Loucy (cell line): ENCODE results near the gene CACNA1B.

Experiments
- H2AFZ ChIP-seq: fragments of 200-600 bp; sonication (generic); 2 replicates; pipeline ENCODE4 v1.6.0; 2016; ENCODE audit warnings: antibody characterized with exemption, mild to moderate bottlenecking, low read length, moderate library complexity
- H3F3A ChIP-seq: fragments of 200-600 bp; 2 replicates; pipeline ENCODE4 v1.6.0; 2016; ENCODE audit warnings: antibody characterized with exemption, low read depth, mild to moderate bottlenecking
- H3K27me3 ChIP-seq: fragments of 200-600 bp; sonication (generic); 2 replicates; pipeline ENCODE4 v1.6.1; 2014; ENCODE audit warnings: low read length, mild to moderate bottlenecking; ENCODE audit not compliant: insufficient read depth, poor library complexity, severe bottlenecking
- H3K36me3 ChIP-seq: fragments of 200-600 bp; sonication (generic); 2 replicates; pipeline ENCODE4 v1.6.1; 2016; ENCODE audit warnings: low read length; ENCODE audit not compliant: insufficient read depth
- H3K4me1 ChIP-seq: fragments of 200-600 bp; sonication (generic); 2 replicates; pipeline ENCODE4 v1.5.1; 2014; ENCODE audit warnings: low read length, mild to moderate bottlenecking; ENCODE audit not compliant: insufficient read depth, poor library complexity, severe bottlenecking
- H3K4me2 ChIP-seq: fragments of 200-600 bp; sonication (generic); 2 replicates; pipeline ENCODE4 v1.6.0; 2014; ENCODE audit warnings: antibody characterized with exemption, low read length, low read depth, mild to moderate bottlenecking; ENCODE audit not compliant: poor library complexity, severe bottlenecking
- H3K4me3 ChIP-seq: fragments of 200-600 bp; sonication (generic); 2 replicates; pipeline ENCODE4 v1.5.1; 2014; ENCODE audit warnings: low read length, mild to moderate bottlenecking, mixed read lengths; ENCODE audit not compliant: poor library complexity, severe bottlenecking
- H3K79me2 ChIP-seq: fragments of 200-600 bp; sonication (generic); 2 replicates; pipeline ENCODE4 v1.6.1; 2014; ENCODE audit warnings: low read length; ENCODE audit not compliant: insufficient read depth
- H3K9ac ChIP-seq: fragments of 200-600 bp; sonication (generic); 2 replicates; pipeline ENCODE4 v1.6.0; 2014; ENCODE audit warnings: mild to moderate bottlenecking, low read depth, low read length, moderate library complexity; ENCODE audit not compliant: poor library complexity, severe bottlenecking
- H3K9me2 ChIP-seq: fragments of 200-600 bp; sonication (generic); replicated peaks from 2 replicates; pipeline ENCODE4 v1.6.1; 2016; ENCODE audit warnings: low read depth, low read length, mixed read lengths
- H3K9me3 ChIP-seq: fragments of 200-600 bp; sonication (generic); 2 replicates; pipeline ENCODE4 v1.6.1; 2014; ENCODE audit warnings: mild to moderate bottlenecking, antibody characterized with exemption, low read length, low read depth; ENCODE audit not compliant: insufficient read depth
- H4K20me1 ChIP-seq: fragments of 200-600 bp; sonication (generic); 2 replicates; pipeline ENCODE4 v1.6.0; 2014; ENCODE audit warnings: antibody characterized with exemption, low read length, mild to moderate bottlenecking; ENCODE audit not compliant: insufficient read depth, poor library complexity, severe bottlenecking
- CTCF ChIP-seq: fragments of 200-600 bp; sonication (generic); conservative IDR thresholded peaks from 2 replicates; pipeline ENCODE4 v1.5.1; 2014; ENCODE audit warnings: mild to moderate bottlenecking, antibody characterized with exemption, low read length
- EZH2phosphoT487 ChIP-seq: fragments of 200-600 bp; IDR thresholded peaks from 2 replicates; pipeline ENCODE4 v1.6.1; 2018; ENCODE audit warnings: antibody characterized with exemption, mild to moderate bottlenecking, moderate library complexity, borderline replicate concordance

Gene CACNA1B

GRCh38 chr9:138020120-138020794, 142.7 kb downstream of the CACNA1B start:
- TF ChIP-seq CTCF (no peak), EZH2phosphoT487 (no peak)
- H3K9me3 ChIP-seq = peaks cover 18% of the 10 kb centered on the region; the same call in 1 of the 2 replicates
- H3K36me3 ChIP-seq = no peaks in the 10 kb centered on the region
- H3F3A ChIP-seq = no peaks in the 10 kb centered on the region
- H2AFZ ChIP-seq = no peak overlapping the region
- no peaks in the 10 kb centered on the region for H3K79me2 ChIP-seq
- H3K4me2 ChIP-seq = no peak overlapping the region
- H3K27me3 ChIP-seq = no peaks in the 10 kb centered on the region
- no peaks in the 10 kb centered on the region for H3K4me1 ChIP-seq
- H3K9ac ChIP-seq = no peak overlapping the region
- H3K4me3 ChIP-seq = no peak overlapping the region
- no peaks in the 10 kb centered on the region for H3K9me2 ChIP-seq
- no peaks in the 10 kb centered on the region for H4K20me1 ChIP-seq

GRCh38 chr9:138020795-138021182, 143.2 kb downstream of the CACNA1B start:
- no peak for TF ChIP-seq EZH2phosphoT487
- no peak for TF ChIP-seq CTCF

GRCh38 chr9:138021251-138022056, 143.9 kb downstream of the CACNA1B start:
- Histone ChIP-seq H3K4me2 (no peak overlapping the region), H4K20me1 (no peaks in the 10 kb centered on the region), H3K9me3 (peaks cover 18% of the 10 kb centered on the region; the same call in 1 of the 2 replicates)

More at GRCh38 chr9:138020795-138021182, 143.2 kb downstream of the CACNA1B start:
- Histone ChIP-seq H3K79me2 (no peaks in the 10 kb centered on the region), H2AFZ (no peak overlapping the region), H4K20me1 (no peaks in the 10 kb centered on the region), H3K4me2 (no peak overlapping the region), H3K9me2 (no peaks in the 10 kb centered on the region), H3K36me3 (no peaks in the 10 kb centered on the region), H3K27me3 (no peaks in the 10 kb centered on the region), H3K4me1 (no peaks in the 10 kb centered on the region), H3K4me3 (no peak overlapping the region), H3K9me3 (peaks cover 18% of the 10 kb centered on the region; the same call in 1 of the 2 replicates), H3K9ac (no peak overlapping the region), H3F3A (no peaks in the 10 kb centered on the region)

More at GRCh38 chr9:138021251-138022056, 143.9 kb downstream of the CACNA1B start:
- Histone ChIP-seq H3K79me2 (no peaks in the 10 kb centered on the region), H3K4me1 (no peaks in the 10 kb centered on the region), H3F3A (no peaks in the 10 kb centered on the region), H3K9me2 (no peaks in the 10 kb centered on the region), H3K9ac (no peak overlapping the region), H3K27me3 (no peaks in the 10 kb centered on the region), H3K36me3 (no peaks in the 10 kb centered on the region), H2AFZ (no peak overlapping the region), H3K4me3 (no peak overlapping the region)
- no peak for TF ChIP-seq EZH2phosphoT487
- TF ChIP-seq CTCF = no peak
